GM23248 (cell line): ENCODE measurements around the gene GMPPB. TPM values are rescaled to one million over a fixed set of nuclear protein-coding genes. Genes with fewer than 3 reads are reported as not detected.
A peak's percentile ranks its signal among the peaks of the same experiment; 100 is the strongest.

Experiments
- DNase-seq: peaks from one replicate; pipeline ENCODE4 v3.0.0-alpha.2; 2015
- H2AFZ ChIP-seq: fragments of 200-600 bp; sonication (generic); 2 replicates; pipeline ENCODE4 v1.6.1; 2016; ENCODE audit warnings: antibody characterized with exemption
- H3F3A ChIP-seq: fragments of 200-600 bp; sonication (generic); 2 replicates; pipeline ENCODE4 v1.6.1; 2016; ENCODE audit warnings: mild to moderate bottlenecking, antibody characterized with exemption, mixed run types; ENCODE audit not compliant: insufficient read depth
- H3K27ac ChIP-seq: fragments of 200-600 bp; sonication (generic); 2 replicates; pipeline ENCODE4 v1.5.1; 2016; ENCODE audit warnings: mild to moderate bottlenecking
- H3K27me3 ChIP-seq: fragments of 200-600 bp; sonication (generic); replicated peaks from 2 replicates; pipeline ENCODE4 v1.6.1; 2016; ENCODE audit warnings: mild to moderate bottlenecking; ENCODE audit not compliant: insufficient read depth
- H3K36me3 ChIP-seq: fragments of 200-600 bp; sonication (generic); 2 replicates; pipeline ENCODE4 v1.6.1; 2016; ENCODE audit warnings: low read depth, mild to moderate bottlenecking
- H3K4me1 ChIP-seq: fragments of 200-600 bp; sonication (generic); 2 replicates; pipeline ENCODE4 v1.6.1; 2016; ENCODE audit warnings: mild to moderate bottlenecking; ENCODE audit not compliant: insufficient read depth
- H3K4me2 ChIP-seq: fragments of 200-600 bp; sonication (generic); one replicate; pipeline ENCODE4 v1.6.1; 2016; ENCODE audit warnings: mild to moderate bottlenecking; ENCODE audit not compliant: unreplicated experiment
- H3K4me3 ChIP-seq: fragments of 200-600 bp; sonication (generic); 2 replicates; pipeline ENCODE4 v1.5.1; 2016; ENCODE audit warnings: mild to moderate bottlenecking
- H3K79me2 ChIP-seq: fragments of 200-600 bp; sonication (generic); 2 replicates; pipeline ENCODE4 v1.6.1; 2016; ENCODE audit warnings: mild to moderate bottlenecking; ENCODE audit not compliant: insufficient read depth
- H3K9ac ChIP-seq: fragments of 200-600 bp; sonication (generic); 2 replicates; pipeline ENCODE4 v1.6.1; 2016; ENCODE audit warnings: mild to moderate bottlenecking
- H3K9me2 ChIP-seq: fragments of 200-600 bp; sonication (generic); 2 replicates; pipeline ENCODE4 v1.6.1; 2016; ENCODE audit warnings: mixed run types, mild to moderate bottlenecking, moderate library complexity; ENCODE audit not compliant: insufficient read depth
- H3K9me3 ChIP-seq: fragments of 200-600 bp; sonication (generic); one replicate; pipeline ENCODE4 v1.6.1; 2017; ENCODE audit warnings: low read depth
- H4K20me1 ChIP-seq: fragments of 200-600 bp; sonication (generic); 2 replicates; pipeline ENCODE4 v1.6.0; 2016; ENCODE audit not compliant: insufficient read depth
- EZH2 ChIP-seq: fragments of 200-600 bp; sonication (generic); IDR thresholded peaks from 2 replicates; pipeline ENCODE4 v1.6.1; 2018; ENCODE audit warnings: antibody characterized with exemption, mild to moderate bottlenecking; ENCODE audit not compliant: insufficient read depth, poor library complexity, severe bottlenecking
- EZH2phosphoT487 ChIP-seq: fragments of 200-600 bp; sonication (generic); IDR thresholded peaks from 2 replicates; pipeline ENCODE4 v1.6.1; 2018; ENCODE audit warnings: antibody characterized with exemption, moderate library complexity, mild to moderate bottlenecking, low read depth; ENCODE audit not compliant: insufficient read depth
- WGBS, 2 experiments: methylation state at CpG; one replicate each; pipeline ENCODE4 v1.1.6; 2015 to 2017; ENCODE audit warnings: low lambda C conversion rate in 2 of 2, low coverage in 1 of 2; ENCODE audit errors: missing lambda C conversion rate in 2 of 2; 5-methylcytosine and 5-hydroxymethylcytosine counted together
- in situ Hi-C: fragments of 300-500 bp; cut with MboI; formaldehyde crosslinking; loops from 2 replicates; pipeline ENCODE4 v1.15.0; 2020
- polyA plus RNA-seq: library from polyadenylated mRNA; unstranded; fragments of >200 nt; fragmentation: Nextera tagmentation; extraction: Ambion mirVana; gene quantifications from 2 replicates; pipeline ENCODE4 v1.2.1, GENCODE V29; 2016
- total RNA-seq: library from RNA; depleted of rRNA; stranded (reverse); fragments of >200 nt; shearing (Covaris generic); gene quantifications from 2 replicates; pipeline ENCODE4 v1.2.3, GENCODE V29; 2014

GMPPB gene
- total and polyA plus RNA-seq, 2 experiments from 2014 or later = 24.1 to 37.8 TPM

DNA sequence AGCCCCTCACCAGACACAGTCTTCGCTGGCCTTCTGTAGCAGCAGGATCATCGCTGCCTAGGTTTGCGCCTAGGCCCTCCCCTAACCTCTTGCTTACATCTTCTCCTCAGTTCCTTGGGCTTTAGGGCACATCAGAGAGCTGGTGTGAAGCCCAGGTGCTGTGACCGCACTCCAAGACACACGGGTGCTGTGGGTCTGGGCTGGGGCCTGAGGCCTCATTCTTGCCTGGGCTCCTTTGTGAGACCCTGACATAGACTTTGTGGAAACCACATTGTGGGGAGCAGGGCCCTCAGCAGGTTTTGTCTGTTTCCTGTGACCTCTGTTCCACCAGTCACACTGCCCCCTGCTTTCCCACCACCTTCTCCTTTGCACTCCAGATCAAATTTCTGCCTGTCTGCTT lies 12.3 kb downstream of the GMPPB start:
- Histone ChIP-seq H3K9me2 (no peaks in the 10 kb centered on the region), H3K27me3 (no peaks in the 10 kb centered on the region), H3K79me2 (no peaks in the 10 kb centered on the region), H2AFZ (no peak overlapping the region), H3K9me3 (no peaks in the 10 kb centered on the region), H3K27ac (no peak overlapping the region), H3F3A (0 out of 2 replicates have a peak, but pooled peaks cover 3% of the 10 kb centered on the region), H3K4me1 (no peaks in the 10 kb centered on the region), H3K4me2 (no peak overlapping the region), H3K9ac (no peak overlapping the region), H3K4me3 (no peak overlapping the region), H4K20me1 (no peaks in the 10 kb centered on the region), H3K36me3 (no peaks in the 10 kb centered on the region)
- 96 to 99% methylated on average over 5 of the region's 5 CpGs for WGBS, 2 experiments
- TF ChIP-seq EZH2 (no peak), EZH2phosphoT487 (no peak)
- in situ Hi-C loops = no loop called here
- no peak for DNase-seq

DNA sequence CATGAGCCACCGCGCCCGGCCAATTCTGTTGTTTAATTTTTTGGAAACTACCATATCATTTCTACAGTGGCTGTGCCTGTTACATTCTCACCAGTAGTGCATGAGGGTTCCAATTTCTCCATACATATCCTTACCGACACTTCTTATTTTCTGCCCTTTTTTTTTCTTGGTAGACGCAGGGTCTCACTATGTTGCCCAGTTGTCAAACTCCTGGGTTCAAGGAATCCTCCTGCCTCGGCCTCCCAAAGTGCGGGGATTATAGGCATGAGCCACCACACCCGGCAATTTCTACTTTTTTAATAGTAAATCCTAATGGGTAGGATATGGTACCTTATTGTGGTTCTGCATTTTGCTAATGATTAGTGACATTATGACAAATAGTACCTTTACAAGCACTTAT lies 13.9 kb downstream of the GMPPB start:
- Histone ChIP-seq H3K9me2 (no peaks in the 10 kb centered on the region), H3F3A (0 out of 2 replicates have a peak, but pooled peaks cover 4% of the 10 kb centered on the region), H3K9me3 (no peaks in the 10 kb centered on the region), H2AFZ (no peak overlapping the region), H3K27me3 (no peaks in the 10 kb centered on the region), H3K4me2 (no peak overlapping the region), H4K20me1 (no peaks in the 10 kb centered on the region), H3K36me3 (no peaks in the 10 kb centered on the region), H3K27ac (no peak overlapping the region), H3K79me2 (no peaks in the 10 kb centered on the region), H3K4me3 (no peak overlapping the region), H3K4me1 (no peaks in the 10 kb centered on the region), H3K9ac (no peak overlapping the region)
- in situ Hi-C loops = no loop called here
- 95 to 97% methylated on average over 8 of the region's 8 CpGs for WGBS, 2 experiments
- no peak for TF ChIP-seq EZH2
- TF ChIP-seq EZH2phosphoT487 = no peak
- no peak for DNase-seq

DNA sequence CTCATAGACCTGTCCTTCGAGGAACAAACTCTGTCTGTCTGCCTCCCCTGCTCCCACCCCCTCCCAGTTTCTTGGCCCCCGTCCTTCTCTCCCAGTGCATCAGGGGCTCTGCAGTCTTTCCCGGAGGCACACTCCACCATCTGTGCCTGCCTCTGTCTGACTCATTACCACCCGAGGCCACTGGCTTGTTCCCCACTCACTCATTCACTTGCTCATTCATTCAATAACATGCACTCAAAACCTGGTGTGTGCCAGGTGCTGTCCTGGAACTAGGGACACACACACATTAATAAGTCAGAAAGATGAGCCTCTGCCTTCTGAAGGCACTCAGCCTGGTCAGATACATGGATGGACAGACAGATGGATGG lies 16.7 kb downstream of the GMPPB start:
- no peak overlapping the region for H3K27ac ChIP-seq
- no peaks in the 10 kb centered on the region for H3K9me2 ChIP-seq
- in situ Hi-C loops = no loop called here
- H3K4me2 ChIP-seq = no peak overlapping the region
- H3F3A ChIP-seq = 0 out of 2 replicates have a peak, but pooled peaks cover 4% of the 10 kb centered on the region
- H2AFZ ChIP-seq = no peak overlapping the region
- no peaks in the 10 kb centered on the region for H3K27me3 ChIP-seq
- TF ChIP-seq EZH2phosphoT487 (no peak), EZH2 (no peak)
- no peaks in the 10 kb centered on the region for H4K20me1 ChIP-seq
- no peaks in the 10 kb centered on the region for H3K4me1 ChIP-seq
- H3K9ac ChIP-seq = no peak overlapping the region
- WGBS, 2 experiments = 22 to 26% methylated on average over 3 to 4 of the region's 4 CpGs
- no peaks in the 10 kb centered on the region for H3K36me3 ChIP-seq
- no peaks in the 10 kb centered on the region for H3K79me2 ChIP-seq
- H3K9me3 ChIP-seq = no peaks in the 10 kb centered on the region
- DNase-seq = peak; percentile 64
- no peak overlapping the region for H3K4me3 ChIP-seq

GRCh38 chr3:49706456-49707112 lies 17.2 kb downstream of the GMPPB start:
- no peaks in the 10 kb centered on the region for H3K27me3 ChIP-seq
- 60 to 74% methylated on average over 6 to 9 of the region's 9 CpGs for WGBS, 2 experiments
- H2AFZ ChIP-seq = no peak overlapping the region
- H3K4me1 ChIP-seq = no peaks in the 10 kb centered on the region
- H3F3A ChIP-seq = 0 out of 2 replicates have a peak, but pooled peaks cover 4% of the 10 kb centered on the region
- no peaks in the 10 kb centered on the region for H3K9me2 ChIP-seq
- TF ChIP-seq EZH2phosphoT487 (no peak), EZH2 (no peak)
- in situ Hi-C loops = no loop called here
- no peaks in the 10 kb centered on the region for H4K20me1 ChIP-seq
- H3K79me2 ChIP-seq = no peaks in the 10 kb centered on the region
- no peak overlapping the region for H3K4me2 ChIP-seq
- DNase-seq = no peak
- no peaks in the 10 kb centered on the region for H3K36me3 ChIP-seq
- no peak overlapping the region for H3K4me3 ChIP-seq
- no peaks in the 10 kb centered on the region for H3K9me3 ChIP-seq
- no peak overlapping the region for H3K9ac ChIP-seq
- H3K27ac ChIP-seq = no peak overlapping the region
